ENCODE measurements around the gene ZFYVE16.
"Not testable (repeated sequence)": the region's sequence is repeated elsewhere in the genome, so short reads cannot be mapped to it uniquely, and the experiment has no call there.

Gene ZFYVE16

DNA sequence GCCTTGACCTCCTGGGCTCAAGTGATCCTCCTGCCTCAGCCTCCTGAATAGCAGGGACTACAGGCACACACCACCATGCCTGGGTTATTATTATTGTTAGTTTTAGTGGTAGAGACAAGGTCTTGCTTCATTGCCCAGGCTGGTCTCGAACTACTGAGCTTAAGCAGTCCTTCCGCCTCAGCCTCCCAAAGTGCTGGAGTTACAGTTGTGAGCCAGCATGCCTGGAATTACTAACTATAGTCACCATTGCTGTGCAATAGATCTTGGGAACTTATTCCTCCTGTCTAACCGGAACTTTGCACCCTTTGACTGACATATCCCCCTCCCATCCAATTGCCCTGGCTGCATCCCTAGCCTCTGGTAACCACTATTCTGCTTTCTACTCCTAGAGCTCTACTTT is 83.4 kb downstream of the ZFYVE16 start:
- no peak for DNase-seq

DNA sequence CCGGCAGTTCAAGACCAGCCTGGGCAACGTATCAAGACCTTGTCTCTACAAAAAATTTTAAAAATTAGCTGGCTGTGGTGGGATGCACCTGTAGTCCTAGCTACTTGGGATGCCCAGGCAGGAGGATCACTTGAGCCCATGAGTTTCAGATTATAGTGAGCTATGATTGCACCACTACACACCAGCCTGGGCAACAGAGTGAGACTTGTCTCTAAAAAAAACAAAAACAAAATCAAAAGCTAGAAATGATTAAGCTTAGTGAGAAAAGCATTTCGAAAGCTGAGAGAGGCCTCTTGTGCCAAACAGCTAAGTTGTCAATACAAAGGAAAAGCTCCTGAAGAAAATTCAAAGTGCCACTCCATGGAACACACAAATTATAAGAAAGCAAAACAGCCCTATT is 84.9 kb downstream of the ZFYVE16 start:
- DNase-seq, result no peak

- not testable (repeated sequence) for DNase-seq
Observed at GRCh38 chr5:80493443-80493842, 85.6 kb downstream of the ZFYVE16 start.

DNA sequence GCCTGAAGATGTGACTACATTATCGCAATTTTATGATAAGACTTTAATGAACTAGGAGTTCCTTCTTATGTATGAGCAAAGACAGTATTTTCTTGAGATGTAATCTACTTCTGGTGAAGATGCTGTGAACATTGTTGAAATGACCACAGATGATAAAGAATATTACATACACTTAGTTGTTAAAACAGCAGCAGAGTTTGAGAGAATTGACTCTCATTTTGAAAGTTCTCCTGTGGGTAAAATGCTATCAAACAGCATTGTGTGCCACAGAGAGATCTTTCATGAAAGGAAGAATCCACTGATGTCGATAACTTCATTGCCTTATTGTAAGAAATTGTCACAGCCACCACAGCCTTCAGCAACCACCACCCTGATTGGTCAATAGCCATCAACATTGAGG is 88.0 kb downstream of the ZFYVE16 start:
- no peak for DNase-seq

DNA sequence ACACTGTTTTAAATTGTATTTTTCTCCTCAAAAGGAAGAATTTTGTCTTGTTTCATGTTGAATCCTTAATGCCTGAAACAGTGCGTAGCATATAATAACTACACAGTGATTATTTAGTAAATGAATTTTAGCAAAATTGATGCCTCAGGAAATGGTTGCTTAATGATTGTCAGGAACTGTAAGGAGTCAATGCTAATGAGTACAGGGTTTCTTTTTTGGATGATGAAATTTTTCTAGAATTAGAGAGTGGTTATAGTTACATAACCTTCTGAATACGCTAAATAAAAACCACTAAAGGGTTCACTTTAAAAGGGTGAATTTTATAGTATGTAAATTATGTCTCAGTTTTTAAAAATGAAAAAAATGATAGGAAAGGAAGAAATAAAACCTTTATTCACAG is 94.9 kb downstream of the ZFYVE16 start:
- no peak for DNase-seq

DNA sequence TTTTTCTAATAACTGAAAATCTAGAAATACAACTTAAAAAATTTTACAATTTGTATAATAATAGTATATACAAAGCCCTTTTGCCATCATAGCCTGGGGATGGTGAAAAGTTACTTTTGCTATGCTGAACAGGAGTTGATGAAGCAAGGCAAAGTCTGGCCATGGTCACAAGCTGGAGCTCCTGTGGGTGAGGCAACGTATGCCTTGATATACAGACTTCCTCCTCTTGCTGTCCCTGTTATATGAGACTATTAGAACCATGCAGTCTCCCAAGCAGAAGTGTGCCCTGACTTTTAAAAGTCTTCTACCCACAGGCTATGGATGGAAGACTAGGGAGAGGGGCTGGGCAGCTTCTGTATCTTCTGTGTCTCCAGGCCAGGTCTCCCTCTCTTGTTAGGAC is 95.8 kb downstream of the ZFYVE16 start:
- DNase-seq, result no peak

GRCh38 chr5:80504833-80505232 is 97.0 kb downstream of the ZFYVE16 start:
- DNase-seq, result no peak

DNA sequence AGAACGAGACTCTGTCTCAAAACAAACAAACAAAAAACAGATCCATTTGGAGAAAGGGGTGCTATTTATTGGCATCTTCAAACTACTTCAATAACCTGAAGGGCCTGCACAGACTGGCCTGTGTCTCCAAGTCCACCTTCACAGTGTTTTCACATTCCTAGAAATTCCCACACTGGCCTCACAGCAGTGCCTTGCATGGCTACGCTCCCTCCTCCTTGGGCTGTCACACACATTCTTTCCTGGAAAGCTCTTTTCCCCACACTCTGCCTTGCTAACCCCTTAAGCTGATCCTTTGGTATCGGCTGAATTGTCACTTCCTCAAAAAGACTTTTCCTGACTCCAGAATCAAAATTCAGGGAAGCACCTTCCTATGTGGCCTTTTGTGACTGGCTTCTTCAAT is 99.8 kb downstream of the ZFYVE16 start:
- no peak for DNase-seq

DNA sequence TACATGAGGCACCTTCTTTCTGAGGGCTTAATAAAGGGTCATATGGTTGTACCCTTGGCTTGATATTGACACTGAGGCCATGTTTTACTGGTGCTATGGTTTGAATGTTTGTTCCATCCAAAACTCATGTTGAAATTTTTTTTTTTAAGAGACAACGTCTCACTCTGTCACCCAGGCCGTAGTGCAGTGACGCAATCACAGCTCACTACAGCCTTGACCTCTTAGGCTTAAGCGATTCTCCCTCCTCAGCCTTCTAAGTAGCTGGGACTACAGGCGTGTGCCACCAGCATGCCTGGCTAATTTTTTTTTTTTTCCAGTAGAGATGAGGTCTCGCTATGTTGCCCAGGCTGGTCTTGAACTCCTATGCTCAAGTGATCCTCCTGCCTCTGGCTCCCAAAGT is 101.0 kb downstream of the ZFYVE16 start:
- no peak for DNase-seq

GRCh38 chr5:80509362-80509761 is 101.5 kb downstream of the ZFYVE16 start:
- DNase-seq, result no peak

- DNase-seq, result peak in 1 of 2 experiments; percentile 1
Observed at GRCh38 chr5:80516826-80517225, 109.0 kb downstream of the ZFYVE16 start.

Measured in stimulated activated CD4-positive, alpha-beta T cell treated with anti-CD3 and anti-CD28 coated beads, Interleukin-4, amount 100 ng/mL, for 4 hours (primary cell).